IMR-90 (cell line): ENCODE measurements around the gene PHF21A. TPM values are rescaled to one million over a fixed set of nuclear protein-coding genes. Genes with fewer than 3 reads are reported as not detected.

Source experiments
- ATAC-seq: fragments of 200-7000 bp; cut with Tn5 transposase; 2 replicates; pipeline ENCODE4 v1.9.1; 2020; ENCODE audit warnings: low read depth, mild to moderate bottlenecking, moderate library complexity
- BruUV-seq: library from RNA; stranded (reverse); fragments of 400-500 nt; replicated peaks from 2 replicates; lab custom pipeline; 2021; lab: Mats Ljungman, UMichigan
- CTCF ChIA-PET: fragments of 300-600 bp; formaldehyde crosslinking; extraction: SDS; loops from one replicate; lab custom pipeline; 2021; ENCODE audit warnings: antibody characterized with exemption; lab: Yijun Ruan, JAX
- POLR2A ChIA-PET: fragments of 300-600 bp; sonication (Branson Sonifier 250); formaldehyde crosslinking; loops from one replicate; lab custom pipeline; 2022; ENCODE audit warnings: antibody characterized with exemption; ENCODE audit not compliant: unreplicated experiment; lab: Charles Lee
- DNase-seq: peaks from one replicate; pipeline ENCODE4 v3.0.0; 2013
- H2AFZ ChIP-seq: replicated peaks from 2 replicates; pipeline ENCODE3; 2013; ENCODE audit warnings: low read length, mild to moderate bottlenecking; ENCODE audit not compliant: poor library complexity
- H2AK5ac ChIP-seq: 2 replicates; pipeline ENCODE4 v1.6.1; 2013; ENCODE audit warnings: low read depth, low read length, inconsistent platforms
- H2AK9ac ChIP-seq: replicated peaks from 2 replicates; pipeline ENCODE3; 2013; ENCODE audit warnings: mild to moderate bottlenecking, low read depth, low read length, moderate library complexity; ENCODE audit not compliant: poor library complexity
- H2BK120ac ChIP-seq: 2 replicates; pipeline ENCODE4 v1.6.1; 2013; ENCODE audit warnings: low read depth, low read length, inconsistent platforms
- H2BK15ac ChIP-seq: 3 replicates; pipeline ENCODE4 v1.6.1; 2013; ENCODE audit warnings: low read depth, low read length, inconsistent platforms
- H2BK20ac ChIP-seq: 2 replicates; pipeline ENCODE4 v1.6.1; 2013; ENCODE audit warnings: low read depth, mild to moderate bottlenecking, inconsistent platforms, low read length, moderate library complexity
- H2BK5ac ChIP-seq: 2 replicates; pipeline ENCODE4 v1.6.1; 2013; ENCODE audit warnings: mild to moderate bottlenecking, low read depth, low read length, inconsistent platforms; ENCODE audit not compliant: poor library complexity, severe bottlenecking
- H3K14ac ChIP-seq: replicated peaks from 2 replicates; pipeline ENCODE4 v1.6.1; 2013; ENCODE audit warnings: low read depth, low read length, inconsistent platforms
- H3K18ac ChIP-seq: 2 replicates; pipeline ENCODE4 v1.6.1; 2013; ENCODE audit warnings: low read depth, low read length, control low read depth
- H3K23ac ChIP-seq: 2 replicates; pipeline ENCODE4 v1.6.1; 2013; ENCODE audit warnings: low read depth, low read length, inconsistent platforms
- H3K27ac ChIP-seq: 2 replicates; pipeline ENCODE4 v1.5.1; 2013; ENCODE audit warnings: mild to moderate bottlenecking, control low read depth, low read length; ENCODE audit not compliant: insufficient read depth
- H3K27me3 ChIP-seq: 2 replicates; pipeline ENCODE4 v1.6.1; 2013; ENCODE audit warnings: low read length; ENCODE audit not compliant: control insufficient read depth, insufficient read depth
- H3K36me3 ChIP-seq: 2 replicates; pipeline ENCODE4 v1.6.1; 2013; ENCODE audit warnings: low read length, mixed read lengths; ENCODE audit not compliant: control insufficient read depth, insufficient read depth
- H3K4ac ChIP-seq: 2 replicates; pipeline ENCODE4 v1.6.1; 2013; ENCODE audit warnings: low read depth, low read length, inconsistent platforms
- H3K4me1 ChIP-seq: 2 replicates; pipeline ENCODE4 v1.6.1; 2013; ENCODE audit warnings: low read length, mixed read lengths; ENCODE audit not compliant: control insufficient read depth, insufficient read depth
- H3K4me2 ChIP-seq: 2 replicates; pipeline ENCODE4 v1.6.1; 2013; ENCODE audit warnings: low read depth, mild to moderate bottlenecking, control low read depth, low read length, moderate library complexity
- H3K4me3 ChIP-seq: 2 replicates; pipeline ENCODE4 v1.5.1; 2013; ENCODE audit warnings: low read depth, mild to moderate bottlenecking, control low read depth, low read length, moderate library complexity; ENCODE audit not compliant: insufficient read depth
- H3K56ac ChIP-seq: 2 replicates; pipeline ENCODE4 v1.6.1; 2013; ENCODE audit warnings: low read length, inconsistent platforms; ENCODE audit not compliant: insufficient read depth; ENCODE audit errors: extremely low read depth
- H3K79me1 ChIP-seq, 2 experiments: 2 replicates each; pipeline ENCODE4 v1.6.1; 2013; ENCODE audit warnings: low read length in 2 of 2, inconsistent platforms in 1 of 2, low read depth in 1 of 2
- H3K9ac ChIP-seq: 2 replicates; pipeline ENCODE4 v1.6.1; 2013; ENCODE audit warnings: low read depth, low read length, control low read depth
- H3K9me1 ChIP-seq: 2 replicates; pipeline ENCODE4 v1.6.1; 2013; ENCODE audit warnings: low read length, inconsistent platforms; ENCODE audit not compliant: insufficient read depth
- H3K9me3 ChIP-seq: 2 replicates; pipeline ENCODE4 v1.6.1; 2013; ENCODE audit warnings: low read length; ENCODE audit not compliant: control insufficient read depth, insufficient read depth
- H4K20me1 ChIP-seq: 2 replicates; pipeline ENCODE4 v1.6.1; 2013; ENCODE audit warnings: low read length, inconsistent platforms; ENCODE audit not compliant: insufficient read depth
- H4K5ac ChIP-seq: 2 replicates; pipeline ENCODE4 v1.6.1; 2013; ENCODE audit warnings: mild to moderate bottlenecking, low read depth, low read length, control low read depth
- H4K8ac ChIP-seq, 2 experiments: 2 replicates each; pipeline ENCODE4 v1.6.1; 2013; ENCODE audit warnings: low read depth in 2 of 2, low read length in 2 of 2, control low read depth in 1 of 2, inconsistent platforms in 1 of 2
- H4K91ac ChIP-seq: 2 replicates; pipeline ENCODE4 v1.6.1; 2013; ENCODE audit warnings: low read depth, low read length, inconsistent platforms; ENCODE audit not compliant: insufficient read depth
- BHLHE40 ChIP-seq: fragments of 150-350 bp; IDR thresholded peaks from 2 replicates; pipeline ENCODE4 v1.6.1; 2016; ENCODE audit warnings: mild to moderate bottlenecking, low read depth, low read length
- CEBPB ChIP-seq: IDR thresholded peaks from 2 replicates; pipeline ENCODE4 v1.6.1; 2012; ENCODE audit warnings: low read depth, low read length, improper control_type of control experiment
- CHD1 ChIP-seq: IDR thresholded peaks from 2 replicates; pipeline ENCODE4 v1.6.1; 2012; ENCODE audit warnings: low read depth, low read length, improper control_type of control experiment
- CTCF ChIP-seq: conservative IDR thresholded peaks from 2 replicates; pipeline ENCODE4 v1.5.1; 2012; ENCODE audit warnings: mild to moderate bottlenecking, low read depth, low read length, improper control_type of control experiment
- ELK1 ChIP-seq: fragments of 150-350 bp; IDR thresholded peaks from 2 replicates; pipeline ENCODE4 v1.6.1; 2016; ENCODE audit warnings: low read depth, mild to moderate bottlenecking, low read length, moderate library complexity, borderline replicate concordance
- FOS ChIP-seq: fragments of 150-350 bp; IDR thresholded peaks from 2 replicates; pipeline ENCODE4 v1.6.1; 2016; ENCODE audit warnings: low read depth, low read length
- MAFK ChIP-seq: IDR thresholded peaks from 2 replicates; pipeline ENCODE4 v1.6.1; 2012; ENCODE audit warnings: low read depth, low read length, improper control_type of control experiment
- MAZ ChIP-seq: IDR thresholded peaks from 2 replicates; pipeline ENCODE4 v1.6.1; 2012; ENCODE audit warnings: low read depth, mild to moderate bottlenecking, low read length, improper control_type of control experiment, moderate library complexity, borderline replicate concordance
- MXI1 ChIP-seq: IDR thresholded peaks from 2 replicates; pipeline ENCODE4 v1.6.1; 2012; ENCODE audit warnings: low read depth, mild to moderate bottlenecking, low read length, moderate library complexity, borderline replicate concordance
- NFE2L2 ChIP-seq: fragments of 150-350 bp; IDR thresholded peaks from 2 replicates; pipeline ENCODE4 v1.6.1; 2016; ENCODE audit warnings: low read depth, mild to moderate bottlenecking, low read length
- POLR2A ChIP-seq: IDR thresholded peaks from 2 replicates; pipeline ENCODE4 v1.6.1; 2012; ENCODE audit warnings: mild to moderate bottlenecking, low read depth, low read length
- RAD21 ChIP-seq: IDR thresholded peaks from 2 replicates; pipeline ENCODE4 v1.6.1; 2012; ENCODE audit warnings: low read length, improper control_type of control experiment
- RCOR1 ChIP-seq: IDR thresholded peaks from 2 replicates; pipeline ENCODE4 v1.6.1; 2012; ENCODE audit warnings: mild to moderate bottlenecking, low read length, improper control_type of control experiment; ENCODE audit not compliant: insufficient replicate concordance
- RFX5 ChIP-seq: IDR thresholded peaks from 2 replicates; pipeline ENCODE4 v1.8.0; 2012; ENCODE audit warnings: low read depth, mild to moderate bottlenecking, low read length, moderate library complexity
- SMC3 ChIP-seq: fragments of 150-350 bp; IDR thresholded peaks from 2 replicates; pipeline ENCODE4 v1.6.1; 2016; ENCODE audit warnings: low read depth, mild to moderate bottlenecking, antibody characterized with exemption, low read length, moderate library complexity
- USF2 ChIP-seq: fragments of 150-350 bp; IDR thresholded peaks from 2 replicates; pipeline ENCODE4 v1.6.1; 2017; ENCODE audit warnings: mild to moderate bottlenecking, antibody characterized with exemption, low read length, low read depth
- WGBS, 2 experiments: methylation state at CpG; one replicate each; pipeline versions ENCODE4 v1.1.5 to v1.1.7; 2013; ENCODE audit warnings: missing lambda C conversion rate in 2 of 2; ENCODE audit not compliant: insufficient read length in 1 of 2; ENCODE audit errors: extremely low coverage in 2 of 2; 5-methylcytosine and 5-hydroxymethylcytosine counted together
- dilution Hi-C: fragments of 300-500 bp; cut with HindIII; formaldehyde crosslinking; loops from one replicate; pipeline ENCODE4 v1.14.3; 2018; ENCODE audit warnings: low sequenced_read_pairs; ENCODE audit not compliant: unreplicated experiment
- in situ Hi-C: fragments of 300-500 bp; cut with MboI; formaldehyde crosslinking; loops from 3 replicates; pipeline ENCODE4 v1.14.3; 2019; ENCODE audit warnings: low sequenced_read_pairs, inconsistent platforms, mixed read lengths
- intact Hi-C: fragments of 100-400 bp; cut with micrococcal nuclease; formaldehyde crosslinking; loops from 2 replicates; pipeline ENCODE4 v1.10.0; 2022
- polyA plus RNA-seq, 3 experiments: library from polyadenylated mRNA; depleted of rRNA; stranded (reverse); fragments of >200 nt; gene quantifications; 2 replicates each; pipeline ENCODE4 v1.2.3, GENCODE V29; 2012; ENCODE audit warnings: low replicate concordance in 1 of 3
- total RNA-seq: library from RNA; depleted of rRNA; stranded (reverse); fragments of >200 nt; gene quantifications from 2 replicates; pipeline ENCODE4 v1.2.3, GENCODE V29; 2012

Gene PHF21A
- total and polyA plus RNA-seq, 2 of the 4 experiments (the other 2 are of a cell fraction), result 9.0 to 20.6 TPM

GRCh38 chr11:45892856-45893255 lies 228.4 kb downstream of the PHF21A start:
- H2BK15ac ChIP-seq, result no peak overlapping the region
- intact Hi-C loops (no loop called here), in situ Hi-C loops (no loop called here), dilution Hi-C loops (no loop called here)
- H3K79me1 ChIP-seq, result no peaks in the 10 kb centered on the region
- H4K5ac ChIP-seq, result no peak overlapping the region
- no peak overlapping the region for H2BK20ac ChIP-seq
- peaks cover 50% of the 10 kb centered on the region for H3K27me3 ChIP-seq
- H3K4me3 ChIP-seq, result no peak overlapping the region
- ATAC-seq (no peak), DNase-seq (no peak)
- H3K23ac ChIP-seq, result no peak overlapping the region
- ChIA-PET POLR2A (no interaction called here), CTCF (no interaction called here)
- no peak overlapping the region for H2BK5ac ChIP-seq
- no peak overlapping the region for H3K27ac ChIP-seq
- H4K8ac ChIP-seq, result no peak overlapping the region
- no peak overlapping the region for H2AFZ ChIP-seq
- no peak overlapping the region for H3K4me2 ChIP-seq
- H3K9me1 ChIP-seq, result no peaks in the 10 kb centered on the region; the same call in 1 of the 2 replicates
- no peak overlapping the region for H2AK9ac ChIP-seq
- no peak overlapping the region for H3K14ac ChIP-seq
- no peaks in the 10 kb centered on the region for H3K9me3 ChIP-seq
- peaks cover 3% of the 10 kb centered on the region for H4K20me1 ChIP-seq
- no peak overlapping the region for H2BK120ac ChIP-seq
- no peak overlapping the region for H3K18ac ChIP-seq
- H3K56ac ChIP-seq, result no peak overlapping the region
- H3K4me1 ChIP-seq, result no peaks in the 10 kb centered on the region
- no peak overlapping the region for H3K9ac ChIP-seq
- H2AK5ac ChIP-seq, result no peak overlapping the region
- H3K36me3 ChIP-seq, result no peaks in the 10 kb centered on the region
- H3K4ac ChIP-seq, result no peak overlapping the region
- WGBS, 2 experiments, result no CpG with 5 or more reads among the region's 5 CpGs
- no peak overlapping the region for H4K91ac ChIP-seq
- TF ChIP-seq RFX5 (no peak), SMC3 (no peak), RCOR1 (no peak), MAFK (no peak), FOS (no peak), MAZ (no peak), BHLHE40 (no peak), MXI1 (no peak), NFE2L2 (no peak), RAD21 (no peak), CEBPB (no peak), USF2 (no peak), ELK1 (no peak), CHD1 (no peak), CTCF (no peak), POLR2A (no peak)
- no TSS peak for BruUV-seq
